Activated CD8-positive, alpha-beta memory T cell treated with anti-CD3 and anti-CD28 coated beads for 36 hours (primary cell): Measurements from ENCODE around the gene KAT8. TPM values are rescaled to one million over a fixed set of nuclear protein-coding genes. Genes with fewer than 3 reads are reported as not detected.

Experiments used
- CTCF ChIA-PET: fragments of 350-600 bp; sonication (Branson Sonifier 250); formaldehyde crosslinking; loops from one replicate; lab custom pipeline; 2021; ENCODE audit warnings: antibody characterized with exemption; lab: Charles Lee
- POLR2A ChIA-PET: fragments of 350-600 bp; sonication (Branson Sonifier 250); formaldehyde crosslinking; loops from one replicate; lab custom pipeline; 2021; ENCODE audit warnings: antibody characterized with exemption; lab: Charles Lee
- total RNA-seq, 2 experiments: library from RNA; stranded (reverse); gene quantifications; one replicate each; pipeline ENCODE4 v1.2.3, GENCODE V29; 2021

KAT8 gene
- total RNA-seq, 2 experiments from 2014 or later, result 53.1 to 54.8 TPM

- POLR2A ChIA-PET, result interaction anchor here (0.5 kb wide), 1 partner anchor 78 kb away, joined by 5 read pairs; no protein-coding TSS in a partner anchor
- CTCF ChIA-PET, result interaction anchor here (2.3 kb wide), 1 partner anchor 11 kb away, joined by 4 read pairs; no protein-coding TSS in a partner anchor
Measured at GRCh38 chr16:31136822-31137499, 19.5 kb downstream of the KAT8 start.

- CTCF ChIA-PET, result interaction anchor here (0.6 to 0.7 kb wide), 3 partner anchors 49 to 702 kb away, joined by 3 to 4 read pairs (median 3); no protein-coding TSS in a partner anchor
- POLR2A ChIA-PET, result no interaction called here
Measured at GRCh38 chr16:31138621-31139578, 21.4 kb downstream of the KAT8 start.

GRCh38 chr16:31141071-31141469 is 23.6 kb downstream of the KAT8 start:
- ChIA-PET POLR2A (interaction anchor here (2.6 kb wide), 1 partner anchor 39 kb away, joined by 22 read pairs; the partner anchor contains the start of gene FUS), CTCF (interaction anchor here (1.8 to 3.3 kb wide), 3 partner anchors 20 to 39 kb away, joined by 8 to 18 read pairs (median 14); partner anchors contain the start of genes FUS and KAT8)

- ChIA-PET CTCF (interaction anchor here (0.7 to 3.3 kb wide), 28 partner anchors 8 to 319 kb away, joined by 3 to 18 read pairs (median 5); partner anchors contain the start of genes FUS, HSD3B7, KAT8 and PYCARD), POLR2A (interaction anchor here (0.6 to 2.9 kb wide), 10 partner anchors 21 to 319 kb away, joined by 3 to 27 read pairs (median 5); partner anchors contain the start of genes FUS, KAT8, ZNF646 and ZNF668)
Measured at GRCh38 chr16:31141489-31142108, 24.1 kb downstream of the KAT8 start.

GRCh38 chr16:31142109-31143010 is 24.9 kb downstream of the KAT8 start:
- CTCF ChIA-PET, result interaction anchor here (0.6 to 3.3 kb wide), 33 partner anchors 9 to 536 kb away, joined by 3 to 18 read pairs (median 4); partner anchors contain the start of genes FUS, HSD3B7, KAT8 and PYCARD
- POLR2A ChIA-PET, result interaction anchor here (0.5 to 2.9 kb wide), 13 partner anchors 22 to 318 kb away, joined by 3 to 27 read pairs (median 4); partner anchors contain the start of genes FUS, KAT8, ZNF646 and ZNF668

- ChIA-PET CTCF (interaction anchor here (0.6 to 3.3 kb wide), 26 partner anchors 8 to 536 kb away, joined by 3 to 18 read pairs (median 6); partner anchors contain the start of genes FUS, HSD3B7, KAT8 and PYCARD), POLR2A (interaction anchor here (0.6 to 2.9 kb wide), 7 partner anchors 25 to 318 kb away, joined by 3 to 27 read pairs (median 6); partner anchors contain the start of genes FUS, KAT8, ZNF646 and ZNF668)
Measured at GRCh38 chr16:31143011-31143693, 25.7 kb downstream of the KAT8 start.

GRCh38 chr16:31143694-31144148 is 26.3 kb downstream of the KAT8 start:
- ChIA-PET CTCF (interaction anchor here (0.9 to 3.3 kb wide), 3 partner anchors 36 to 293 kb away, joined by 3 to 14 read pairs (median 3); partner anchors contain the start of gene FUS), POLR2A (interaction anchor here (2.6 to 2.9 kb wide), 2 partner anchors 26 to 36 kb away, joined by 22 to 27 read pairs; partner anchors contain the start of genes FUS and KAT8)

- ChIA-PET CTCF (interaction anchor here (0.6 to 3.3 kb wide), 5 partner anchors 35 to 316 kb away, joined by 3 to 14 read pairs (median 4); partner anchors contain the start of gene FUS), POLR2A (interaction anchor here (2.9 kb wide), 1 partner anchor 26 kb away, joined by 27 read pairs; the partner anchor contains the start of gene KAT8)
Measured at GRCh38 chr16:31144418-31144817, 27.0 kb downstream of the KAT8 start.

- POLR2A ChIA-PET, result no interaction called here
- CTCF ChIA-PET, result interaction anchor here (0.7 to 1.3 kb wide), 2 partner anchors 161 to 315 kb away, joined by 3 to 7 read pairs; no protein-coding TSS in a partner anchor
Measured at GRCh38 chr16:31145398-31145990, 28.0 kb downstream of the KAT8 start.

GRCh38 chr16:31147574-31147973 is 30.1 kb downstream of the KAT8 start:
- POLR2A ChIA-PET, result no interaction called here

GRCh38 chr16:31148281-31148728 is 30.8 kb downstream of the KAT8 start:
- POLR2A ChIA-PET, result no interaction called here

More at GRCh38 chr16:31147574-31147973, 30.1 kb downstream of the KAT8 start:
- CTCF ChIA-PET, result no interaction called here

GRCh38 chr16:31148896-31149295 is 31.4 kb downstream of the KAT8 start:
- POLR2A ChIA-PET, result no interaction called here
- CTCF ChIA-PET, result no interaction called here

More at GRCh38 chr16:31148281-31148728, 30.8 kb downstream of the KAT8 start:
- CTCF ChIA-PET, result no interaction called here

GRCh38 chr16:31149332-31149731 is 31.9 kb downstream of the KAT8 start:
- ChIA-PET POLR2A (no interaction called here), CTCF (no interaction called here)

- ChIA-PET CTCF (no interaction called here), POLR2A (no interaction called here)
Measured at GRCh38 chr16:31149894-31150890, 32.7 kb downstream of the KAT8 start, which contains the start of gene PRSS36. TSS of gene PRSS36 (minus strand) at chr16:31150066. CDS start at chr16:31150035, 31 bp downstream.
